Measurements from ENCODE around the gene DEGS2. TPM values are rescaled to one million over a fixed set of nuclear protein-coding genes. Genes with fewer than 3 reads are reported as not detected.

The DEGS2 gene
- total and polyA plus RNA-seq, 2 experiments from 2014 or later, result 0.63 to 2.2 TPM

DNA sequence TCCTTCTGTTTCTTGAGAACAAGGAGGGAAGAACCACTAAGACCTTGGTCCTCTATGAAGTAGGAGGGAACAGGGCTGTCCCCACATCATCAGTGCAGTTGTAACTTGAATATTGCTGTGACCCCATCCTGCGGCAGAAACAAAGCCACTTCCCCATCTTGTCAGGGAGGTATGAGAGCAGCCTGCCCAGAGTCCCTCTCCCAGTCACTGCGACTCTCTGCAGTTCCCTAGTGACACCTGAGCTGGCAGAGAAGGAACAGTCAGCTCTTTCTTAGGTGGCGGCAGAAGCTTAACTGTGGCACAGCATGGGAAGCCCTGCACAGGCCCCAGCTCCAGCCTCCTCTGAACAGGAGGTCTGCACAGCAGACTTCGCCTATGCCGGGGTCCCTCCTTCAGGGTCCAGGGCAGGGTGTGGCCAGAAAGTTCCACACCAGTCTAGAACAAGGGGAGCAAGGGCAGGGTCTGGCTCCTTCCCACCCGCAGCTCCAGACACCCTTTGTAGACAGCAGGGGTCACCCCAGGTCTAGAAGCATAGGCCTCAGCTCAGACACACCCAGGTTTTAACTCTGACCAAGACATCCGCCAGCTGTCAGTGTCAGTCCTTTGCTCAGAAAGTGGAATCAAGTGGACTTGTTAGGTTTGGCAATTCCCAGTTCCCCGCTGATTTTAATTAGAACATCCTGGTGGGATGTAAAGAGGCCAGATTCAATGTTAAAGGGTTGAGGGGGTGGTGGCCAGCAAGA is 36.8 kb downstream of the DEGS2 start:
- TF ChIP-seq, protein P1, sequence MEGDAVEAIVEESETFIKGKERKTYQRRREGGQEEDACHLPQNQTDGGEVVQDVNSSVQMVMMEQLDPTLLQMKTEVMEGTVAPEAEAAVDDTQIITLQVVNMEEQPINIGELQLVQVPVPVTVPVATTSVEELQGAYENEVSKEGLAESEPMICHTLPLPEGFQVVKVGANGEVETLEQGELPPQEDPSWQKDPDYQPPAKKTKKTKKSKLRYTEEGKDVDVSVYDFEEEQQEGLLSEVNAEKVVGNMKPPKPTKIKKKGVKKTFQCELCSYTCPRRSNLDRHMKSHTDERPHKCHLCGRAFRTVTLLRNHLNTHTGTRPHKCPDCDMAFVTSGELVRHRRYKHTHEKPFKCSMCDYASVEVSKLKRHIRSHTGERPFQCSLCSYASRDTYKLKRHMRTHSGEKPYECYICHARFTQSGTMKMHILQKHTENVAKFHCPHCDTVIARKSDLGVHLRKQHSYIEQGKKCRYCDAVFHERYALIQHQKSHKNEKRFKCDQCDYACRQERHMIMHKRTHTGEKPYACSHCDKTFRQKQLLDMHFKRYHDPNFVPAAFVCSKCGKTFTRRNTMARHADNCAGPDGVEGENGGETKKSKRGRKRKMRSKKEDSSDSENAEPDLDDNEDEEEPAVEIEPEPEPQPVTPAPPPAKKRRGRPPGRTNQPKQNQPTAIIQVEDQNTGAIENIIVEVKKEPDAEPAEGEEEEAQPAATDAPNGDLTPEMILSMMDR (conservative IDR thresholded peaks at IDR 0.05; ENCODE audit: low read depth in 2 of 2), result peak in 1 of 2 experiments; percentile 36; a peak in 2 of 4 replicates
- TF ChIP-seq ZNF331 (CRISPR knock-in tag; IDR thresholded peaks at IDR 0.05; ENCODE audit: low read depth), result no peak
- Mint-ChIP-seq H3K4me1 (no peaks in the 10 kb centered on the region; the same call in 2 of the 3 replicates), H3K4me3 (no peak overlapping the region; the same call in 2 of the 3 replicates), H3K27me3 (ENCODE audit: insufficient read depth, low read depth, poor library complexity) (peaks cover 2% of the 10 kb centered on the region), H3K36me3 (ENCODE audit: low read depth) (peaks cover 5% of the 10 kb centered on the region; the same call in 1 of the 3 replicates), H3K27ac (no peak overlapping the region), H3K9me3 (no peaks in the 10 kb centered on the region)
- no peak for DNase-seq (ENCODE audit: low spot score)
- no peak overlapping the region for H3K4me2 ChIP-seq
- H3K4me3 ChIP-seq, result no peak overlapping the region
- no peak overlapping the region for H2AFZ ChIP-seq
- peak; percentile 22; the same call in 1 of the 3 replicates for ATAC-seq
- no peaks in the 10 kb centered on the region for H3F3A ChIP-seq (replicated peaks; ENCODE audit: low read depth)
- no peaks in the 10 kb centered on the region for H3K9me2 ChIP-seq (ENCODE audit: insufficient read depth)
- H3K79me2 ChIP-seq (replicated peaks; ENCODE audit: insufficient read depth), result no peaks in the 10 kb centered on the region
- no peaks in the 10 kb centered on the region for H3K36me3 ChIP-seq (ENCODE audit: insufficient read depth)
- H4K20me1 ChIP-seq (replicated peaks; ENCODE audit: insufficient read depth), result no peaks in the 10 kb centered on the region
- no peak overlapping the region for H3K27ac ChIP-seq (ENCODE audit: low read depth)
- no peaks in the 10 kb centered on the region for H3K4me1 ChIP-seq (ENCODE audit: insufficient read depth)
- no peaks in the 10 kb centered on the region for H3K27me3 ChIP-seq (ENCODE audit: insufficient read depth)

DNA sequence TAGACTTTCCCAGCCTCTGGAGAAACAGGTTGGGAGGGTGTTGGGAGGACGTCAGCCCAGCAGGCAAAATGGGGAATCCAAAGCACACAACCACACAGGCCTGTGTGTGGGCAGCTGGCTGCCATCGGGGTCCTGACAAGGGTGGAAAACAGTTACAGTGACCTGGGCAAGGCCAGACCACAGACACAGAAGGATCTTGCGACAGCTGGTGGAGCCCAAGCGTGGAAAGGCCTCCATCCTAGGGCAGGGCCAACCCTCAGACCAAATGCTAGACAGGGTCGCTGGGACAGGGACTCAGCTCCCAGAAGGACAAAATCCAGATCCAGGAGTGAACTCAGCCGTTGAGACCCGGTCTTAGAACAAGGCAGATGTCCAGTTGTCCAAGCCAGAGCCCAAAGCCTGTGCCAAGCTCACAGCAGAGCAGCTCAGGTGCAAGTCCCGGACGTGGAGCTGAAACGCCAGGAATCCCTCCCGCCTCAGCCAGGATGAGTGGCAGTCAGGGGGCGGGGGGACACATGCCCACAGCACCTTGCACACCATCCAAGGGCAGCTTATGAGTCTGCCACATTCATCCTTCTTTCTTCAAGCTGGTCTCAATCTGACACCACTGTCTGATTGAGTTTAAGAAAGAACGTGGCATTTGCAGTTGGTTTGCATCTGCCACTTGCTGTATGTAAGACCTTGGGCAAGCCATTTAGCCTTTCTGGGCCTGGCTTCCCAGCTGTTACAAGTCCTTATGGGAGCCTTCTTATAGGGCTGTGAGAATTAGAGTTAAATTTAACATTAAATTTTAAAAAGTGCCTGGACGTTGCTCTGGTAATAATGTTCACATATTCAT is 37.6 kb downstream of the DEGS2 start:
- H3K79me2 ChIP-seq (replicated peaks; ENCODE audit: insufficient read depth), result no peaks in the 10 kb centered on the region
- no peaks in the 10 kb centered on the region for H3K9me3 Mint-ChIP-seq
- ATAC-seq (no peak), DNase-seq (ENCODE audit: low spot score) (no peak)
- no peaks in the 10 kb centered on the region for H3K4me1 ChIP-seq (ENCODE audit: insufficient read depth)
- H3K27me3 Mint-ChIP-seq (ENCODE audit: insufficient read depth, low read depth, poor library complexity), result peaks cover 2% of the 10 kb centered on the region
- no peaks in the 10 kb centered on the region for H3K27me3 ChIP-seq (ENCODE audit: insufficient read depth)
- H3K4me3 Mint-ChIP-seq, result no peak overlapping the region
- H3K4me3 ChIP-seq, result no peak overlapping the region
- H2AFZ ChIP-seq, result no peak overlapping the region
- no peak overlapping the region for H3K4me2 ChIP-seq
- no peaks in the 10 kb centered on the region; the same call in 2 of the 3 replicates for H3K4me1 Mint-ChIP-seq
- no peak overlapping the region for H3K27ac Mint-ChIP-seq
- no peaks in the 10 kb centered on the region for H3F3A ChIP-seq (replicated peaks; ENCODE audit: low read depth)
- H3K36me3 ChIP-seq (ENCODE audit: insufficient read depth), result no peaks in the 10 kb centered on the region
- H3K27ac ChIP-seq (ENCODE audit: low read depth), result no peak overlapping the region
- H3K9me2 ChIP-seq (ENCODE audit: insufficient read depth), result no peaks in the 10 kb centered on the region
- no peaks in the 10 kb centered on the region for H4K20me1 ChIP-seq (replicated peaks; ENCODE audit: insufficient read depth)
- H3K36me3 Mint-ChIP-seq (ENCODE audit: low read depth), result peaks cover 5% of the 10 kb centered on the region; the same call in 1 of the 3 replicates
- TF ChIP-seq STAT1 (IDR thresholded peaks at IDR 0.05; ENCODE audit: unreplicated experiment) (no peak), CREB1 (CRISPR knock-in tag; IDR thresholded peaks at IDR 0.05; ENCODE audit: low read depth) (no peak), EZH2phosphoT487 (IDR thresholded peaks at IDR 0.05; ENCODE audit: unreplicated experiment) (no peak), ZNF331 (CRISPR knock-in tag; IDR thresholded peaks at IDR 0.05; ENCODE audit: low read depth) (no peak), NANOG (IDR thresholded peaks at IDR 0.05; ENCODE audit: borderline replicate concordance) (no peak), EZH2 (IDR thresholded peaks at IDR 0.05; ENCODE audit: low read depth, unreplicated experiment) (no peak), REST (IDR thresholded peaks at IDR 0.05; ENCODE audit: unreplicated experiment) (no peak)
- TF ChIP-seq, protein P1 (conservative IDR thresholded peaks at IDR 0.05; ENCODE audit: low read depth in 2 of 2), result no peak
